SK-MEL-5 (cell line): ENCODE results near the gene SERPINA9. TPM values are rescaled to one million over a fixed set of nuclear protein-coding genes. Genes with fewer than 3 reads are reported as not detected.

ENCODE experiments used
- DNase-seq: peaks from one replicate; pipeline ENCODE4 v3.0.0-alpha.2; 2016; ENCODE audit warnings: low read depth, low spot score
- in situ Hi-C: cut with HindIII; loops from 2 replicates; pipeline ENCODE4 v1.10.0; 2016; ENCODE audit warnings: low sequenced_read_pairs, high pct_unique_total_duplicates, low pct_unique_long_range_greater_than_20kb
- total RNA-seq: library from RNA; depleted of rRNA; stranded (reverse); fragments of >200 nt; shearing (Covaris generic); gene quantifications from 2 replicates; pipeline ENCODE4 v1.2.3, GENCODE V29; 2014

SERPINA9 gene
- total RNA-seq, 1 experiment from 2014 or later = not detected

- DNase-seq = no peak
- in situ Hi-C loops = no loop called here
Measured at GRCh38 chr14:94470311-94470710, 5.7 kb downstream of the SERPINA9 start.

- in situ Hi-C loops = no loop called here
- DNase-seq = no peak
Measured at GRCh38 chr14:94469261-94469660, 6.7 kb downstream of the SERPINA9 start.

DNA sequence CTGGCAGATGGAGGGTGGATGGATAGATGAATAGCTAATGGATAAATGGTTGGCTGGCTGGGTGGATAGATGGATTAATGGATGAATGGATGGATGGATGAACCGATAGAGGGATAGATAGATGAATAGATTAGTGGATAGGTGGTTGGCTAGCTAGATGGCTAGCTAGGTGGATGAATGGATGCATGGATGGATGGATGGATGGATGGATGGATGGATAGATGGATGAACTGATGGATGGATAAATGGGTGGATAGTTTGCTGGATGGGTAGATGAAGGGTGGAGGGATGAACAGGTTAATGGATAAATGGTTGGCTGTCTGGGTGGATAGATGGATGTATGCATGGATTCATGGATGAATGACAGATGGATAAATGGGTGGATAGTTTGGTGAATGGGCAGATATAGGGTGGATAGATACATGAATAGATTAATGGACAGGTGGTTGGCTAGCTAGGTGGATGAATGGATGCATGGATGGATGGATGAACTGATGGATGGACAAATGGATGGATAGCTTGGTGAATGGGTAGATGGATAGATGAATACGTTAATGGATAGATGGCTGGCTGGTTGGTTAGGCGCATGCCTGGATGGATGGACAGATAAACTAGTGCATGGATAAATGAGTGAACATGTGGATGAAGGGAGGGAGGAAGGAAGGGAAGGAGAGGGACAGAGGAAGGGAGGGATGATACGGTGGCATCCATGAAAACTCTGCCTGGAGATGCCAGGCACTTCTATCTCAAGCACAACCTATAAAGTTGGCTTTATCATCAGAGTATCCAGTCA is 8.1 kb downstream of the SERPINA9 start:
- in situ Hi-C loops = no loop called here
- DNase-seq = no peak

- in situ Hi-C loops = no loop called here
- no peak for DNase-seq
Measured at GRCh38 chr14:94466706-94467370, 9.2 kb downstream of the SERPINA9 start.

DNA sequence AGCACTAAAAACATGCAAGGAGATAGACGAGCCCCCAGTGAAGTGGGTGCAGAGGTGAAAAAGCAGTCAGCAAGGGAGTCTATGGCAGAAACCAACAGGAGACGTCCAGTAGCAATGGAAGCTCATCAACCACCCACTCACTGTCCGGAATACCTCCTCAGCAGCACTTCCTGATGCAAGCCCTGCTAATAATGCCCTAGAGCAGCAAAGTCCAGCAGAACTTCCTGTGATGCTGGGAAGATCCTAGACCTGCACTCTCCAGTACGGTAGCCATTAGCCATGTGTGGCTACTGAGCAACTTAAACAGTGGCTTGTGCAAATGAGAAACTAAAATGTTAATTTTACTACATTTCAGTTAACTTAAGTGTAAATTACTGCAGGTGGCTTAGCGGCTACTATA is 11.0 kb downstream of the SERPINA9 start:
- in situ Hi-C loops = no loop called here
- no peak for DNase-seq

- DNase-seq = no peak
- in situ Hi-C loops = no loop called here
Measured at GRCh38 chr14:94464290-94464689, 11.7 kb downstream of the SERPINA9 start.

DNA sequence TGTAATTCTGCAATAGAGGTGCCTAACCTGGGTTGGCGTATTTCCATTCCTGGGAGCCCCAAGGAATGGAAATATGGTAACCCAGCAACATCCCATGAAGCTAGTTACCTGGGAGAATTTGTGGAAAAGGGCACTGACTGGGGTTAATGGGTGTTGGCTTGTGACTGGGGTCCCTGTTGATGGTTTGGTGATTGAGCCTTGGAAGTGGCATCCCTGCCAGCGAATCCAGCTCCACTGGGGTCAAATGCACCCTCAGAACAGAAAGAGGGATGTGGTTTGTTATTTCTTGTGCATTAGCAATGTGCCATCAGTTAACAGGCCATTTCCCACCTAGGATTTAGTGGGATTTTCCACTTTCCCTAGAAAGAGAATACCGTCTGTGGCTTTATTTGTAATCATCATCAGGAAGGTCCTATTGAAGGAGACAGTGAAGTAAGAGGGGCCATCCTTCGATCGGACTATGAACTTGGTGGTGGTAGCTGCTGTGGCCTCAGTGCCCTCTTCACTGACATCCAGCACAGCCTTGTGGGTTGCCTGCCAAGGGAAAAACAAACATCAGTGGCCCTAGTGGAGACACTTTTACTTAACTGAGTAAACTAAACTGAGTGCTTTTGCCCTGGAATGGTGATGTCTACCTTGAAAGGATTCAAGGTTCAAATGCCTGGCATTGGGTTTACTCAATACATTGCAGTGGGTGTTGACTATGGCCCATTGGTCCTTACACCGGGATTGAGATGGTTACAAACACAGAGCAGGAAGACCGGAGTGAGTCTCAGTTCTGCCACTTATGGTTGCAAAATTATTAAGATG is 13.0 kb downstream of the SERPINA9 start:
- in situ Hi-C loops = no loop called here
- no peak for DNase-seq

DNA sequence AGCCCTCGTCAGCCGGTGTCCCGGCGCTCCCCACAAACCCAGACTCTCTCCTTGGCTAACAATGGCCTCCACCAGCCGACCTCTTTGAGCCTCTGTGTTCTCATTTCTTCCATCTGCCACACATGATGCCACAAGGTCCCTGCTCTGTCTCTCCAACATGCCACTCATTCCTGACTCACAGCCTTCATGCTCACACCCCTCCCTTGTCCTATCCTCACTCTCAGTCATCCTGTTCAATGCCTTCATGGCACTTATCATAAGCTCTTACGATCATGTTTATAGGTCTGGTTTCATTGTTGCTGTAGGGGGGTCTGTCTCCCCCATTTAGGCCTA is 13.8 kb downstream of the SERPINA9 start:
- in situ Hi-C loops = no loop called here
- DNase-seq = no peak

DNA sequence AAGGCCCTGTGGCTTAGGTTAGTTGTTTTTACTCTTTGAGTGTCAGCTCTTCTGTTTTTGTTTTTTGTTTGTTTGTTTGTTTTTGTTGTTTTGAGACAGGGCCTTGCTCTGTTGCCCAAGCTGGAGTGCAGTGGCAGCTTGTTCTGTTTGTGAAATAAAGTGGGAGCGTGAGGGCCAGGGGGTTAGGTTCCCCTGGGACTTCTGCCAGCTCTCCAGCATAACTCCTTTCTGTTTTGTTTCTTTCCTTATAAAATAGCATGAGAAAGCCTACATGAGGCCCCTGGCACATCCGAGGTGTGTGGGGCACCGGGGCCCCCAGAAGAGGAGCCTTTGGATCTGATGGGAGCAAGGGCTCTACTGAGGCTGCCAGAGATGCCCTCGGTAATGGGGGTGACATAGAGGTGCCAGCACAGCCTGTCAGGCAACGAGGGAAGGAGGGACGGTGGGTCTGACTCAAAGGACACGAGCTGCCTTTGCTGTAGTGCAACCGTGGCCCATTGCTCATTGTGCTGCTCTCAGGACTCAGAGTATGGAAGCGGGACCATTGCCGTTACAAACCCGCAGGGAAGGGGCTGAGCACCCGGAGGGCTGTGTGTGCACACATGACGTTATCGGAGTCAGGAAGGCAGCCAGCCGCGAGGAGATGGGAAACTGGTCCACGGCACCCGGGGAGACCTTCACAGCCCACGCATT is 14.3 kb downstream of the SERPINA9 start:
- in situ Hi-C loops = no loop called here
- no peak for DNase-seq

- DNase-seq = no peak
- in situ Hi-C loops = no loop called here
Measured at GRCh38 chr14:94460631-94461416, 15.2 kb downstream of the SERPINA9 start.

- DNase-seq = peak; percentile 73
- in situ Hi-C loops = no loop called here
Measured at GRCh38 chr14:94458558-94459205, 17.3 kb downstream of the SERPINA9 start.

GRCh38 chr14:94458096-94458495 is 17.9 kb downstream of the SERPINA9 start:
- in situ Hi-C loops = no loop called here
- DNase-seq = no peak

- in situ Hi-C loops = no loop called here
- DNase-seq = no peak
Measured at GRCh38 chr14:94455928-94456327, 20.1 kb downstream of the SERPINA9 start.

- no peak for DNase-seq
- in situ Hi-C loops = no loop called here
Measured at GRCh38 chr14:94451826-94452225, 24.2 kb downstream of the SERPINA9 start.

DNA sequence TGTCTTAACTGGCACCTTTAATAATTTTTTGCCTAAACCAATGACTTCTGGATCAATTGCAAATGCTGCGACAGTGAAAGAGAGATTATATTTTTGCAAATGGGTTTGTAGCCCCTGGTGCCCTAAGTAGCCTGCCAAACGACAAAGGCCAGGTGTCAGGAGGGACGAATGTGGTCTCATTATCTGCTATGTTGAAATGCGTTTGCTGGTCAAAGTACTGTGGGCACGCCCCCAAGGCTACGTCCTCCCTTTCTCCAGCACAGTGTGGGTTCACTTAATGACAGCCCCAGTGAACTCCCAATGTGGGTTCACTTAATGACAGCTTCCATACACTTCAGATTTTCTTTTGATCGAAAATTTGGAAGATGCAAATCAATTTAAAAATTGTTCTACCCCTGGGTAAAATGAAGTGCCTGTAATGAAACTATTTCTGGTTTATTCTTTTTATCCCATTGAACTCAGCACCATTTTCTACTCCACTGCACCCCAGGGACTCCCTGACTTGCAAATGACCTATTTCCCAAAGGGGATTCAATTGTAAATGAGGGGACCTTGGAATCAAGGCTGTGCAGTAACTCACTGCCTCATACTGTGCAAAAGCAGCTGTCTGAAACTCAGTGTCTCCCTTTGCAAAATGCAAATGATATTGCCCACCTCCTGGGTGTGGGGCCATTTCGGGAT is 24.8 kb downstream of the SERPINA9 start:
- no peak for DNase-seq
- in situ Hi-C loops = no loop called here

- no peak for DNase-seq
- in situ Hi-C loops = no loop called here
Measured at GRCh38 chr14:94450722-94451090, 25.3 kb downstream of the SERPINA9 start.
